Measurements from ENCODE around the gene HDAC9. TPM values are rescaled to one million over a fixed set of nuclear protein-coding genes. Genes with fewer than 3 reads are reported as not detected.

HDAC9 gene
- total RNA-seq, 1 donor from 2014 or later: 27.6 TPM

- no peak overlapping the region for H3K4me3 ChIP-seq (ENCODE audit: insufficient read depth, low read depth, low read length)
- no peaks in the 10 kb centered on the region for H3K9me3 Mint-ChIP-seq (ENCODE audit: unreplicated experiment)
- no peak overlapping the region for H3K4me2 ChIP-seq (ENCODE audit: low read length)
- no peaks in the 10 kb centered on the region for H3K4me1 ChIP-seq (ENCODE audit: insufficient read depth, low read length)
- H3K27ac ChIP-seq (ENCODE audit: low read depth, low read length): no peak overlapping the region
- H2AFZ ChIP-seq (ENCODE audit: low read depth, low read length): no peak overlapping the region
- H3K36me3 ChIP-seq (ENCODE audit: insufficient read depth, low read length): no peaks in the 10 kb centered on the region
- DNase-seq (ENCODE audit: low read depth) (peak; percentile 55), FAIRE-seq (no peak)
- TF ChIP-seq EZH2 (IDR thresholded peaks at IDR 0.05; ENCODE audit: insufficient read depth, low read length) (no peak), CTCF (IDR thresholded peaks at IDR 0.05; ENCODE audit: insufficient read depth, low read depth, low read length) (no peak)
- H3K9me3 ChIP-seq (ENCODE audit: insufficient read depth, low read depth, low read length): no peaks in the 10 kb centered on the region
- no peaks in the 10 kb centered on the region for H3K36me3 Mint-ChIP-seq (ENCODE audit: low read depth, unreplicated experiment)
- no peak overlapping the region for H3K4me3 Mint-ChIP-seq (ENCODE audit: unreplicated experiment)
- no peak overlapping the region for H3K27ac Mint-ChIP-seq (ENCODE audit: unreplicated experiment)
- H4K20me1 ChIP-seq (ENCODE audit: insufficient read depth, low read length): no peaks in the 10 kb centered on the region
- no peaks in the 10 kb centered on the region for H3K27me3 ChIP-seq (ENCODE audit: insufficient read depth, low read length)
- H3K4me1 Mint-ChIP-seq (ENCODE audit: low read depth, unreplicated experiment): peaks cover 3% of the 10 kb centered on the region
- no peak overlapping the region for H3K9ac ChIP-seq (ENCODE audit: low read length)
- no peaks in the 10 kb centered on the region for H3K27me3 Mint-ChIP-seq (ENCODE audit: low read depth, unreplicated experiment)
- no peaks in the 10 kb centered on the region for H3K79me2 ChIP-seq (ENCODE audit: insufficient read depth, low read length)
Observed at GRCh38 chr7:18829858-18830285, 334.3 kb downstream of the HDAC9 start.

GRCh38 chr7:18831419-18831818, 335.9 kb downstream of the HDAC9 start:
- Mint-ChIP-seq H3K36me3 (ENCODE audit: low read depth, unreplicated experiment) (no peaks in the 10 kb centered on the region), H3K27me3 (ENCODE audit: low read depth, unreplicated experiment) (no peaks in the 10 kb centered on the region), H3K4me3 (ENCODE audit: unreplicated experiment) (no peak overlapping the region), H3K4me1 (ENCODE audit: low read depth, unreplicated experiment) (peaks cover 3% of the 10 kb centered on the region), H3K9me3 (ENCODE audit: unreplicated experiment) (no peaks in the 10 kb centered on the region), H3K27ac (ENCODE audit: unreplicated experiment) (no peak overlapping the region)
- H2AFZ ChIP-seq (ENCODE audit: low read depth, low read length): no peak overlapping the region
- FAIRE-seq (no peak), DNase-seq (ENCODE audit: low read depth) (no peak)
- H3K9ac ChIP-seq (ENCODE audit: low read length): no peak overlapping the region
- no peaks in the 10 kb centered on the region for H3K4me1 ChIP-seq (ENCODE audit: insufficient read depth, low read length)
- H3K36me3 ChIP-seq (ENCODE audit: insufficient read depth, low read length): no peaks in the 10 kb centered on the region
- H3K4me3 ChIP-seq (ENCODE audit: insufficient read depth, low read depth, low read length): no peak overlapping the region
- no peaks in the 10 kb centered on the region for H4K20me1 ChIP-seq (ENCODE audit: insufficient read depth, low read length)
- no peak overlapping the region for H3K4me2 ChIP-seq (ENCODE audit: low read length)
- no peaks in the 10 kb centered on the region for H3K79me2 ChIP-seq (ENCODE audit: insufficient read depth, low read length)
- no peaks in the 10 kb centered on the region for H3K9me3 ChIP-seq (ENCODE audit: insufficient read depth, low read depth, low read length)
- H3K27me3 ChIP-seq (ENCODE audit: insufficient read depth, low read length): no peaks in the 10 kb centered on the region
- H3K27ac ChIP-seq (ENCODE audit: low read depth, low read length): no peak overlapping the region
- no peak for TF ChIP-seq CTCF (IDR thresholded peaks at IDR 0.05; ENCODE audit: insufficient read depth, low read depth, low read length)
- TF ChIP-seq EZH2 (IDR thresholded peaks at IDR 0.05; ENCODE audit: insufficient read depth, low read length): no peak

- Mint-ChIP-seq H3K4me3 (ENCODE audit: unreplicated experiment) (no peak overlapping the region), H3K4me1 (ENCODE audit: low read depth, unreplicated experiment) (peaks cover 3% of the 10 kb centered on the region), H3K36me3 (ENCODE audit: low read depth, unreplicated experiment) (no peaks in the 10 kb centered on the region), H3K9me3 (ENCODE audit: unreplicated experiment) (no peaks in the 10 kb centered on the region), H3K27me3 (ENCODE audit: low read depth, unreplicated experiment) (no peaks in the 10 kb centered on the region), H3K27ac (ENCODE audit: unreplicated experiment) (no peak overlapping the region)
- Histone ChIP-seq H3K9ac (ENCODE audit: low read length) (no peak overlapping the region), H3K27ac (ENCODE audit: low read depth, low read length) (no peak overlapping the region), H2AFZ (ENCODE audit: low read depth, low read length) (no peak overlapping the region), H3K4me2 (ENCODE audit: low read length) (no peak overlapping the region), H3K4me1 (ENCODE audit: insufficient read depth, low read length) (no peaks in the 10 kb centered on the region), H3K27me3 (ENCODE audit: insufficient read depth, low read length) (no peaks in the 10 kb centered on the region), H3K79me2 (ENCODE audit: insufficient read depth, low read length) (no peaks in the 10 kb centered on the region), H3K4me3 (ENCODE audit: insufficient read depth, low read depth, low read length) (no peak overlapping the region), H3K9me3 (ENCODE audit: insufficient read depth, low read depth, low read length) (no peaks in the 10 kb centered on the region), H3K36me3 (ENCODE audit: insufficient read depth, low read length) (no peaks in the 10 kb centered on the region), H4K20me1 (ENCODE audit: insufficient read depth, low read length) (no peaks in the 10 kb centered on the region)
- FAIRE-seq (peak; percentile 65), DNase-seq (ENCODE audit: low read depth) (no peak)
- TF ChIP-seq CTCF (IDR thresholded peaks at IDR 0.05; ENCODE audit: insufficient read depth, low read depth, low read length) (no peak), EZH2 (IDR thresholded peaks at IDR 0.05; ENCODE audit: insufficient read depth, low read length) (no peak)
Observed at GRCh38 chr7:18831943-18832342, 336.4 kb downstream of the HDAC9 start.

All from astrocyte (in vitro differentiated cells and primary cell).